ENCODE data around the gene DHPS. TPM values are rescaled to one million over a fixed set of nuclear protein-coding genes. Genes with fewer than 3 reads are reported as not detected.

The DHPS gene
- total RNA-seq, 6 donors from 2014 or later, result 71.6 to 190 (median 94.3) TPM

DNA sequence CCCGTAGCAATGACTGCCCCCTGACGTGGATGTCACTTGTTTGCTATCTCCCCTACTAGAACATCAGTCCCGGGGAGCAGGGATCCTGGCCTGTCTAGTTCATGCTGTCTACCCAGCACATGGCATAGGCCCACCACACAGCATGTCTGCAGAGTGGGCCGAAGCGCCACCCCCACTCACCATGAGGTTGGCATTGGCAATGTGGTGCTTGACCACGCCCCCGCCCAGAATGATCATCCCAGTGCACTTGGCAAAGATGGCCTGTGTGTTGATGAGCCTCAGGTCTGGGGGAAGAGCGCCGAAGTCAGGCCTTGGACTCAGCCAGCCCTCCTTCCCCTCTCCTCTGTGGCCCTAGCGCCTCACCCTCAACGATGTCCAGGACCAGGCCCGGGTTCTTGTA lies 4.8 kb downstream of the DHPS start:
- no peak for ATAC-seq (ENCODE audit: low FRiP score in 2 of 2)
- peaks cover 33 to 82% (median 70%) of the 10 kb centered on the region in 4 donors for H3K36me3 ChIP-seq
- 87 to 94% methylated on average over 5 to 12 of the region's 12 CpGs for WGBS, 2 donors

DNA sequence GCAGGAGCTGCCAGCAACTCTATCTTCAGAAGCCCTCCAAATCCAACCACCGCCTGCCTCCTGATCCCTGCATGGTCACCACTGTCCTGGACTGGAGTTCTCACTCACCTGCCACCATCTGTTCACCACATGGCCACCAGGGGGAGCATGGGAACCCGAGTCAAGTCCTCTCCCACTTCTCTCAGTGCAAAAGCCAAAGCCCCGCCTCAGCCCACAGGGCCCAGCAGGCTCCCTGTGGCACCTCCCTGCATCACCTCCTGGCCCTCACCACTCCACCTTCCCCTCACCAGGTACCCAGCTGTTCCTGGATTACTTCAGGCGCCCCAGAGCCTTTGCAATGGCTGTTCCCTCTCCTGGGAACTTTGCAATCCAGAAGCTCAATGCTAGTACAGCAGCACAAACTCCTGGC lies 5.3 kb downstream of the DHPS start:
- WGBS, 2 donors, result 33 to 35% methylated on average over 4 of the region's 4 CpGs
- H3K27me3 ChIP-seq, result no peaks in the 10 kb centered on the region
- ATAC-seq (ENCODE audit: low FRiP score in 2 of 2) (peak; percentile 66 to 73), DNase-seq (peak in 1 of 2 donors; percentile 80)
- TF ChIP-seq, protein P1, sequence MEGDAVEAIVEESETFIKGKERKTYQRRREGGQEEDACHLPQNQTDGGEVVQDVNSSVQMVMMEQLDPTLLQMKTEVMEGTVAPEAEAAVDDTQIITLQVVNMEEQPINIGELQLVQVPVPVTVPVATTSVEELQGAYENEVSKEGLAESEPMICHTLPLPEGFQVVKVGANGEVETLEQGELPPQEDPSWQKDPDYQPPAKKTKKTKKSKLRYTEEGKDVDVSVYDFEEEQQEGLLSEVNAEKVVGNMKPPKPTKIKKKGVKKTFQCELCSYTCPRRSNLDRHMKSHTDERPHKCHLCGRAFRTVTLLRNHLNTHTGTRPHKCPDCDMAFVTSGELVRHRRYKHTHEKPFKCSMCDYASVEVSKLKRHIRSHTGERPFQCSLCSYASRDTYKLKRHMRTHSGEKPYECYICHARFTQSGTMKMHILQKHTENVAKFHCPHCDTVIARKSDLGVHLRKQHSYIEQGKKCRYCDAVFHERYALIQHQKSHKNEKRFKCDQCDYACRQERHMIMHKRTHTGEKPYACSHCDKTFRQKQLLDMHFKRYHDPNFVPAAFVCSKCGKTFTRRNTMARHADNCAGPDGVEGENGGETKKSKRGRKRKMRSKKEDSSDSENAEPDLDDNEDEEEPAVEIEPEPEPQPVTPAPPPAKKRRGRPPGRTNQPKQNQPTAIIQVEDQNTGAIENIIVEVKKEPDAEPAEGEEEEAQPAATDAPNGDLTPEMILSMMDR (IDR thresholded peaks at IDR 0.05), result peak; percentile 76 to 87 (median 81)
- no peak for TF ChIP-seq POLR2AphosphoS5 (IDR thresholded peaks at IDR 0.05)
- H3K4me1 ChIP-seq, result peaks cover 8 to 29% (median 13%) of the 10 kb centered on the region in 4 donors
- H3K9me3 ChIP-seq, result no peaks in the 10 kb centered on the region
- peaks cover 33 to 82% (median 70%) of the 10 kb centered on the region in 4 donors for H3K36me3 ChIP-seq
- H3K4me3 ChIP-seq, result no peak overlapping the region
- no peak overlapping the region for H3K27ac ChIP-seq

More for the DNA sequence above, 4.8 kb downstream of the DHPS start:
- TF ChIP-seq, protein P1 (IDR thresholded peaks at IDR 0.05), result no peak
- Histone ChIP-seq H3K9me3 (no peaks in the 10 kb centered on the region), H3K27me3 (no peaks in the 10 kb centered on the region), H3K4me3 (no peak overlapping the region), H3K27ac (no peak overlapping the region), H3K4me1 (peaks cover 8 to 24% (median 13%) of the 10 kb centered on the region in 4 donors)
- DNase-seq, result no peak

DNA sequence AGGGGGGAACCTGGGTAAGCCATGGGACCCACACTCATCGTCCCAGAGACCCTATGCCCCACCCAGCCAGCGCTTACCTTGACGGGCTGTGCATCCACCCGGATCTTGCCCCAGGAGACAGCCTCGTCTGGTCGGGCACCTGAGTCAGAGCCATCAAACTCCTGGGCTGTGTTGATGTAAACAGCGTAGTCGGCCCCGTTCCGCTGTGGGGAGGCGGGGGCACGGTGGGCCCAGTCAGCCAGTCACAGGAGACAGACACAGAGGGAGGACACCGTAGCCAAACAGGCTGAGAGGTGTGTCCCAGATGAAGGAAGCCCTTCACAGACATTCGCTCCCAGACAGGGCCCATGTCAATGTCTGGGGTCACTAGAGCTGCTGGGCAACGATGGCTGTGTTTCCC lies 5.7 kb downstream of the DHPS start:
- peaks cover 8 to 31% (median 13%) of the 10 kb centered on the region in 4 donors for H3K4me1 ChIP-seq
- ATAC-seq (ENCODE audit: low FRiP score in 2 of 2) (no peak), DNase-seq (no peak)
- H3K4me3 ChIP-seq, result no peak overlapping the region
- TF ChIP-seq EP300 (IDR thresholded peaks at IDR 0.05), result no peak
- no peak overlapping the region for H3K27ac ChIP-seq
- no peaks in the 10 kb centered on the region for H3K27me3 ChIP-seq
- 87% methylated on average over 15 of the region's 15 CpGs; no CpG with 5 or more reads in 1 of the 2 donors for WGBS, 2 donors
- H3K9me3 ChIP-seq, result no peaks in the 10 kb centered on the region
- peaks cover 33 to 82% (median 70%) of the 10 kb centered on the region in 4 donors for H3K36me3 ChIP-seq

DNA sequence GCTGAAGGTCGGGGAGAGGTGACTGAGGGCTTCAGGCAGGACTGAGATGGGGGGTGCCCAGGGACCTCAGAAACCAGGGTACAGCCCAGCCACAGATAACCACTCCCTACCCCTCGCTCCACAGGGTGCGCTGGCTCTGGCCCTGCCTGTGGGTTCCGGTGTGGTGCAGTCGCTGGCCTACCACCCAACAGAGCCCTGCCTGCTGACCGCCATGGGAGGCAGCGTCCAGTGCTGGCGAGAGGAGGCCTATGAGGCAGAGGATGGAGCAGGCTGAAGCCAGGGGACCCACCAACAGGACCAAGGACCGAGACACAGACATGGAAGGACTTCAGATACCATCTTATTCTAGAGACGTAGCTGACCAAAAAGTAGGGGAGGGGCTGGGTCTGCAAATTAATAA lies 6.3 kb downstream of the DHPS start:
- ATAC-seq (ENCODE audit: low FRiP score in 2 of 2) (no peak), DNase-seq (no peak)
- no peak for TF ChIP-seq POLR2AphosphoS5 (IDR thresholded peaks at IDR 0.05)
- no peak for TF ChIP-seq POLR2A (IDR thresholded peaks at IDR 0.05)
- TF ChIP-seq, protein P1 (IDR thresholded peaks at IDR 0.05), result no peak
- TF ChIP-seq EP300 (IDR thresholded peaks at IDR 0.05), result no peak
- Histone ChIP-seq H3K36me3 (peaks cover 33 to 82% (median 70%) of the 10 kb centered on the region in 4 donors), H3K27ac (no peak overlapping the region), H3K4me3 (no peak overlapping the region), H3K4me1 (peaks cover 8 to 31% (median 12%) of the 10 kb centered on the region in 4 donors), H3K27me3 (no peaks in the 10 kb centered on the region), H3K9me3 (no peaks in the 10 kb centered on the region)
- 94 to 98% methylated on average over 10 of the region's 10 CpGs for whole genome bisulfite sequencing, 2 donors

DNA sequence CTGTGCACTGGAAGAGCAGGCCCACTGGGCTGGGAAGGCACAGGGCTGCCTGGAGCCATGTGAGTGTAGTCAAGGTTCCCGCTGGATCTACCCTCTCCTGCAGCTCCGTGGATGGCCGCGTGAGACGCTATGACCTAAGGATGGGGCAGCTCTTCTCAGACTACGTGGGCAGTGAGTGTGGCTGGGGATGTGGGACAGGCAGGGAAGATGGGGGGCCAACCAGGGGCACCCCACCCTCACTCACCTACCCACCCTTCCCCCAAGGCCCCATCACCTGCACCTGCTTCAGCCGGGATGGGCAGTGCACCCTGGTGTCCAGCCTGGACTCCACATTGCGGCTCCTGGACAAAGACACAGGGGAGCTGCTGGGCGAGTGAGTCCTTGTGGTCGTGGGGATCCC lies 8.9 kb downstream of the DHPS start:
- TF ChIP-seq EP300 (IDR thresholded peaks at IDR 0.05) (no peak), POLR2AphosphoS5 (IDR thresholded peaks at IDR 0.05) (no peak), POLR2A (IDR thresholded peaks at IDR 0.05) (no peak)
- TF ChIP-seq, protein P1 (IDR thresholded peaks at IDR 0.05), result no peak
- ATAC-seq (ENCODE audit: low FRiP score in 2 of 2) (no peak), DNase-seq (no peak)
- 92 to 94% methylated on average over 6 to 10 of the region's 10 CpGs for WGBS, 2 donors
- H3K9me3 ChIP-seq, result no peaks in the 10 kb centered on the region
- peaks cover 21 to 42% (median 24%) of the 10 kb centered on the region in 4 donors for H3K4me1 ChIP-seq
- no peak overlapping the region for H3K27ac ChIP-seq
- no peaks in the 10 kb centered on the region for H3K27me3 ChIP-seq
- H3K4me3 ChIP-seq, result no peak overlapping the region
- peaks cover 30 to 58% (median 48%) of the 10 kb centered on the region in 4 donors for H3K36me3 ChIP-seq
